Kidney (tissue), 14 donors: ENCODE data around the gene AVL9. TPM values are rescaled to one million over a fixed set of nuclear protein-coding genes. Genes with fewer than 3 reads are reported as not detected.

Experiments
- DNase-seq, 5 donors: peaks; one replicate each; pipeline ENCODE4 v3.0.0-alpha.2; 2013 to 2020
- FAIRE-seq: peaks from 2 replicates; lab custom pipeline; 2012; peaks lifted over from hg19 to GRCh38; lab: Jason Lieb, UNC
- H3K27ac ChIP-seq, 2 donors: one replicate each; pipeline ENCODE4 v1.7.0; 2013; ENCODE audit warnings: low read depth in 2 of 2, low read length in 2 of 2, inconsistent platforms in 1 of 2
- H3K27me3 ChIP-seq: one replicate; pipeline ENCODE4 v1.7.1; 2013; ENCODE audit warnings: low read length, inconsistent platforms; ENCODE audit not compliant: control insufficient read depth, insufficient read depth
- H3K36me3 ChIP-seq, 3 donors: one replicate each; pipeline versions ENCODE4 v1.7.0 to v1.7.1; 2013; ENCODE audit warnings: low read length in 3 of 3, control low read depth in 1 of 3, inconsistent platforms in 1 of 3; ENCODE audit not compliant: insufficient read depth in 3 of 3, control insufficient read depth in 2 of 3
- H3K4me1 ChIP-seq, 3 donors: one replicate each; pipeline versions ENCODE4 v1.7.0 to v1.7.1; 2013; ENCODE audit warnings: low read length in 3 of 3, inconsistent platforms in 1 of 3, low read depth in 1 of 3; ENCODE audit not compliant: control insufficient read depth in 2 of 3, insufficient read depth in 2 of 3
- H3K4me3 ChIP-seq, 3 donors: one replicate each; pipeline versions ENCODE4 v1.7.0 to v1.8.1; 2013; ENCODE audit warnings: low read length in 3 of 3, control low read depth in 1 of 3, inconsistent platforms in 1 of 3
- H3K9ac ChIP-seq, 3 donors: one replicate each; pipeline versions ENCODE4 v1.7.0 to v1.7.1; 2013; ENCODE audit warnings: low read length in 3 of 3, control low read depth in 1 of 3, inconsistent platforms in 1 of 3
- H3K9me3 ChIP-seq, 3 donors: one replicate each; pipeline versions ENCODE4 v1.7.0 to v1.7.1; 2013; ENCODE audit warnings: low read length in 3 of 3, control low read depth in 1 of 3, inconsistent platforms in 1 of 3; ENCODE audit not compliant: control insufficient read depth in 2 of 3, insufficient read depth in 1 of 3
- intact Hi-C: fragments of 100-400 bp; cut with DNase I; formaldehyde crosslinking; loops from one replicate; pipeline ENCODE4 v1.11.1; 2022
- polyA plus RNA-seq: library from polyadenylated mRNA; stranded (reverse); fragments of 350-450 nt; fragmentation: Illumina TruSeq; extraction: RNeasy Lipid Tissue Mini Kit (QIAGEN cat#74804); gene quantifications from one replicate; pipeline ENCODE4 v1.2.3, GENCODE V29; 2014; ENCODE audit warnings: low read depth, low replicate concordance; ENCODE audit not compliant: insufficient read depth
- total RNA-seq: library from RNA; stranded (reverse); fragmentation: NEBNext Ultra II Directional; extraction: Animal tissue kit (Norgen Biotek cat#: 25700); gene quantifications from one replicate; pipeline ENCODE4 v1.2.1, GENCODE V29; 2021
- TF ChIP-seq, protein P1 (sequence below): IDR thresholded peaks from 3 replicates; pipeline ENCODE4 v1.5.1; 2012; ENCODE audit warnings: mild to moderate bottlenecking, moderate library complexity, borderline replicate concordance; ENCODE audit not compliant: insufficient read depth; ENCODE audit errors: extremely low read depth
- donor health status: control.
- donor health status: control.
- donor health status: control.
- donor health status: control.
- donor health status: control.
- donor health status: DM: yes; HTN: yes; CAD: no.
- donor health status: Normal renal cell carcinoma (clear cell type).

Gene AVL9
- total and polyA plus RNA-seq, 2 donors from 2014 or later: 7.9 to 39.9 TPM

DNA sequence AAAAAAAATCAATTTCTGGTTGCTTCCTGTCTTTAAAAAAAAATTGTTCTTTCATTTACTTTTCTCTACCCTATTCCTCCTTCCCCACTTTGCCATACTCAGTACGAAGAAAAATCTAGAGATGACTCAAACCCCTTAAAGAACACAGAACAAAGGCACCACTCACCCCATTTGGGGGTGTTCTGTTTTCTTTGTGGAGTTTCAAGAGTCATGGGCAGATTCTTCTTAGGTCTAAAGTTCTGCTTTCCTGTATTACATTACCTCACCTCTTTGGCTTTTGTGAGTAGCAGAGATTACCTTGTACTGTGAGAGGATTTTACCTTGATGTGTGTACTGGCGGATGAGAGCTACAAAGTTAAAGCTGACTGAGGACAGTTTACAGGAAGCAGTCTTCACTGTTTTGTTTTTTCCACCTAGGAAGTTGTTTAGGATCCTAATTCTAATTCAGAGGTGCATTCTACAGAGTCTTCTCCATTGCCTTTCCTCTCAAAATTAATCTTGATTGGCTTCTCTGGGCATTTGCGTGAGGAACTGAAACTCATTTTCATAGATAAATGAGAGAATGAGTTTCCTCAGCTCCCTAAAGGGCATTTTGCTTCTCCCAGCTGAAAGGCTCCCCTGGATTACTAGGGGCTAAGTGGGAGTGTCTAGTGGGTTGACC, 20.7 kb downstream of the AVL9 start:
- Histone ChIP-seq H3K4me1 (no peaks in the 10 kb centered on the region), H3K9me3 (no peaks in the 10 kb centered on the region), H3K36me3 (no peaks in the 10 kb centered on the region), H3K4me3 (no peak overlapping the region), H3K27me3 (no peaks in the 10 kb centered on the region), H3K27ac (no peak overlapping the region), H3K9ac (no peak overlapping the region)
- TF ChIP-seq, protein P1, sequence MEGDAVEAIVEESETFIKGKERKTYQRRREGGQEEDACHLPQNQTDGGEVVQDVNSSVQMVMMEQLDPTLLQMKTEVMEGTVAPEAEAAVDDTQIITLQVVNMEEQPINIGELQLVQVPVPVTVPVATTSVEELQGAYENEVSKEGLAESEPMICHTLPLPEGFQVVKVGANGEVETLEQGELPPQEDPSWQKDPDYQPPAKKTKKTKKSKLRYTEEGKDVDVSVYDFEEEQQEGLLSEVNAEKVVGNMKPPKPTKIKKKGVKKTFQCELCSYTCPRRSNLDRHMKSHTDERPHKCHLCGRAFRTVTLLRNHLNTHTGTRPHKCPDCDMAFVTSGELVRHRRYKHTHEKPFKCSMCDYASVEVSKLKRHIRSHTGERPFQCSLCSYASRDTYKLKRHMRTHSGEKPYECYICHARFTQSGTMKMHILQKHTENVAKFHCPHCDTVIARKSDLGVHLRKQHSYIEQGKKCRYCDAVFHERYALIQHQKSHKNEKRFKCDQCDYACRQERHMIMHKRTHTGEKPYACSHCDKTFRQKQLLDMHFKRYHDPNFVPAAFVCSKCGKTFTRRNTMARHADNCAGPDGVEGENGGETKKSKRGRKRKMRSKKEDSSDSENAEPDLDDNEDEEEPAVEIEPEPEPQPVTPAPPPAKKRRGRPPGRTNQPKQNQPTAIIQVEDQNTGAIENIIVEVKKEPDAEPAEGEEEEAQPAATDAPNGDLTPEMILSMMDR: no peak
- intact Hi-C loops: no loop called here
- DNase-seq (no peak), FAIRE-seq (no peak)

DNA sequence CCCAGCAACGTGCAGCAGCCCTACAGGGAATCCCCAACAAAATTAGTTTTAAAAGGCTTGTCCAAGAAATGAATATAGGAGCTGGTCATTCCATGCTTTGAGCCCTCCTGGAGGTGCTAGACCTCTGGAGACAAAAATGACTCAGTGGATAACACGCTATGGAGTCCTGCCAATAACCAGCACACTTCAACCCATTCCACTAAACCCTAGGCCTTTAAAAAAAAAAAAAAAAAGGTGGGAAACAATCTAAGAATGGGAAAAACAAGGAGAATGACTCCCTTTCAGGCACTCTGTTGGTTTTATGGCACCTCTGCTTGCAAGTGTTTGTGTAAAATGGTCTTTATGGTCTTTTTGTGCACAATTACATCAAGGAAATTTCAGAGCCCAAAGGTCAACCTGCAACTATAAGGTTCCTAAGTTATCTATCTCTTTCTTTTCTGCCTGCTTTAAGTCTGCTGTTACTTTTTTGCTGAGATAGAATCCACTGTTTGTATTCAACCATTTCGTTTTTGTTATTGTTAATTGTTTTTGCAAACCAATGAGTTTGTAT, 21.3 kb downstream of the AVL9 start:
- intact Hi-C loops: no loop called here
- FAIRE-seq (no peak), DNase-seq (no peak)
- Histone ChIP-seq H3K27me3 (no peaks in the 10 kb centered on the region), H3K9ac (no peak overlapping the region), H3K27ac (no peak overlapping the region), H3K4me1 (no peaks in the 10 kb centered on the region), H3K4me3 (no peak overlapping the region), H3K9me3 (no peaks in the 10 kb centered on the region), H3K36me3 (no peaks in the 10 kb centered on the region)
- TF ChIP-seq, protein P1: no peak

- no peaks in the 10 kb centered on the region for H3K9me3 ChIP-seq
- FAIRE-seq: peak; percentile 27
These were observed 23.3 kb downstream of the AVL9 start for GRCh38 chr7:32518534-32519140.

More at GRCh38 chr7:32518534-32519140, 23.3 kb downstream of the AVL9 start:
- no peak overlapping the region for H3K27ac ChIP-seq
- peak in 2 of 5 donors; percentile 48 to 50 for DNase-seq
- H3K4me3 ChIP-seq: no peak overlapping the region
- H3K36me3 ChIP-seq: no peaks in the 10 kb centered on the region
- no peaks in the 10 kb centered on the region for H3K27me3 ChIP-seq
- H3K9ac ChIP-seq: no peak overlapping the region
- TF ChIP-seq, protein P1: no peak
- no peaks in the 10 kb centered on the region for H3K4me1 ChIP-seq
- intact Hi-C loops: no loop called here
